Activated T-cell treated with anti-CD3 and anti-CD28 coated beads, Interleukin-2, amount 50 U/mL, for 48 hours (primary cell): ENCODE results near the gene ZC3H8.
"Not testable (repeated sequence)": the region's sequence is repeated elsewhere in the genome, so short reads cannot be mapped to it uniquely, and the experiment has no call there.

Experiments
- DNase-seq, 2 experiments: peaks; one replicate each; pipeline ENCODE4 v3.0.0-alpha.2; 2020

Gene ZC3H8

DNA sequence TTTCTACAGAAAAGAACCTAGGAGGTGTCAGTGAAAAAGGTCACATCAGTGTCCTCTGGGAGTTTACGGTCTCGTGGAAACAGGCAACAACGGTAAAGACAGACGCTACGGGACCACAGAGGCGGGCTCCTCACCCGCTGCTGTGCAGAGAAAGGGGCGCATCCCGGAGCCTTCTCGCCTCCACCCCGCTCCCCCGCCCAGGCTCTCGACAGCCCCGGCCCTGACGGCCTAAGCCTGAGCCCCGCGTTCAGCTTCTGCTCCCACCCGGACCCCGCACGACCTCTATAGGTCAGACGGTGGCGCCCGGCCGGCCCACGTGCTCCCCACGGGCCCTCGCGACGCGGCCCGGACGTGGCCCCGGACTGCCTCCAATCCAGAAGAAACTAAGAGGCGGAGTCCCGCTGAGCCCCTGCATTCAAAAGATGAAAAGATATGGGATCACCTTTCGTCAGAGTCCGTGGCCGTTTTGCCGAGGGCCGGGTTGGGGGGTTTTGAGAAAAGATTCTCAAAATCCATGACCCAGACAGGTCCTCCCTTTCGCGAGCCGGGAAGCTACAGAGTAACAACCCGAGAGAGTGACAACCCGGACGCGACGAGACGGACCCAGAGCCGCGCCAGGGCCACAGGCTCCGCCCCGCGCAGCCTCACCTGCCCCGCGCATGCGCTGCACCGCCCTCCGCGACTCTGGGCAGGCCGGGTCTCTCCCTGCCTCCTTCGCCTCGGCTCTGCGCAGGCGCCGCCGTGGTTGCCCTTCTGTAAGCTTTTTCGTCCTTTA, at the start of gene ZC3H8:
Gene ZC3H8, minus strand, starts transcription at position 577 of the 775 bp plus-strand sequence. Its CDS starts 61 bp downstream, at position 516.
- peak; percentile 97 to 98 for DNase-seq

DNA sequence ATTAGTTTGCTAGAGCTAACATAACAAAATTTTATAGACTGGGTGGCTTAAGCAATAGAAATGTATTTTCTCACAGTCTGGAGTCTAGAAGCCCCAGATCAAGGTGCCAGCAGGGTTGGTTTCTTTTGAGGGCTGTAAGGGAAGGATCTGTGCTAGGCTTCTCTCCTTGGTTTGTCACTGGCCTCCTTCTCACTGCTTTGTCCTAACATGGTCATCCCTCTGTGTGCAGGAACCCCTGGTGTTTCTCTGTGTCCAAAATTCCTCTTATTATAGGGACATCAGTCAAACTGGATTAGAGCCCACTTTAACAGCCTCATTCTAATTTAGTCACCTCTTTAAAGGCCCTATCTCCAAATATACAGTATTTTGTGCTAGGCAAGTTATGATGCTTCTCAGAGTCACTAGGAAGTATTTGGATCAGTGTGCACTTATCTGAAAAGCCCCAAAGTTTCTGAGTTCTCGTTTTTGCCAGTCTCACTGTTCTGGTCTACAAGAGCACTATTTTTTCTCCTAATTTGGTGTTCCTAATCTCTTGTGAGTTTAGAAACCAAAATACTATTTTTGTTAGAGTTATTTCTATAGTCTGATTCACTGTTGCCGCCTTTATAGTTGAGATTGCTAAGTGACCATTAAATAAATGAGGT, 49.6 kb upstream of the ZC3H8 start:
- no peak for DNase-seq

DNA sequence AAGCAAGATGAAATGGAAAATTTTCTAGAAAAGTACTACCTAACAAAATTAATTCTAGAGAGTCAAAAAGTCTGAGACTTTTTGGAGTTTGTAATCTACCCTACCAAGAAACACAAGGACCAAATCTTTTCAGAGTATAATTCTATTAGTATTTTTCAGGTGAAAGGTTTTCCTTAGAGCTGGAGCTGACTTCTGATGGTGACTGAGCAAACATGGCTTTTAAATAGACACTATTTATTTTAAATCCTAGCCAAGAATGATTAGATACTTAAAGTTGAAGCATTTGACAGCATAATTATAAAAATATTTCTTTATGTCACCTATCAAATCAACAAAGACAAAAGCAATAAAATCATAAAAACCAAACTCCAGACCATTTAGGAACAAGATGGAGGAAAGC, 47.1 kb upstream of the ZC3H8 start:
- no peak for DNase-seq

DNA sequence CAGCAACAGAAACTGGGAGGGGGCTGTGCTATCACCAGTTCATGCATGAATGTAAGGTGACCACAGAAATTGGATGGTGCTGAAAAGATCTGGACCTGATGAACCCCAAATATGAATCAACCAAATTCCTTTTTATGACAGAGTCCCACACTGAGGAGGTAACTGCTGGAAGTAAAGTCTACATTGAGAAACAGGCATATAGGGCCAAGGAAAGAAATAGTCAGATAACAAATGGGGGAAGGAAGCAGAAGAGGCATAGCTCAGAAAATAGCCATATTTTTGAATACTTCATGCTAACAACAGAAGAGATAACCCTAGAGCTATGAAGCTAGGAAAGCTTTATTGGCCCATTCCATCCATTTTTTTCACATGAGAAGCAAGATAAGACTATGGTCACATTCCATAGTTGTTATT, 46.3 kb upstream of the ZC3H8 start:
- DNase-seq, result no peak

DNA sequence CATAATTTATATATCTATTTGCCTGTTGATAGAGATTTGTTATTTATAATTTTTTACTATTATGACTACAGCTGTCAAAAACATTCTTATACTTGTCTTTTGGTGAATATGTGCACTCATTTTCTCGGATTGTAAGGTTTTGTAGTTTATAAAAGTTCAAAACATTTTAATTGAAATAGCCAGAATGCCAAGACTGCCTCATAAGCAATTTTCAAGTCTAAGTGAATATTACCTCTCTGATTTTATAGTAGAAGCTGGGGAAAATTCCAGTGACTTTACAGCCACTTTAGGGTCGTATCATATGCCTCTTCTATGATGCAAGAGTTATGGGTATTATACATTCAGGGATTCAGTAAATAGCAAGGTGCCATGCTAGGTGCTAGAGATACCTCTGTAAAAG, 41.6 kb upstream of the ZC3H8 start:
- no peak for DNase-seq

DNA sequence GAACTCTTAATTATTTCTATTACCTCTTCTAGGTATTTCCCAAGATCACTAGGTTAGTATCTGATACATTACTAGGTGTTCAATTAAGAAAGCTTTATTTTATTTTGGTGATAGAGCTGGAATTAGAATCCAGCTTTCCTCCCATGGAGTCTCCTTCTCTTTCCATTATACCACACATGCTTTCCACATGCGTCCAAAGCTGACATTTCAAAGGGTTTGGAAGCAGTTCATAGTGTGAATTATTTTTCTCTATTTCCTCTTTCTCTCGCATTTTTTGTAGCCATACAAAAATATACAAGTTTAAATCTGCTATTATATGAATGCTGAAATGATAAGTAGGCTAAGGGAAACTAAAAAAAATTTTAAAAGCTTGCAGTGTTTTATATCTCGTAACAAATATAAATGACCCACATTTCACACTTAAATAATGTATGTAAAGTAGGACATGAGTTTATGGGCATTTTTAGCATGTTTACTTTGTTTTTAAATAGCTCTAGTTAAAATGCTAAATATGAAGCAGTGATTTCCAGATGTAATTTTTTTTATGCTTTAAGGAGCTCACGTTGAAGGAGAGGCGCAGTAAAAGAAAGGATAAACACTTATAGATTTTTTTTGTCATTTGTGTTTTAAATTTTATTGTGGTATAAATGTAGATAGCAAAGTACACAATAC, 40.7 kb upstream of the ZC3H8 start:
- no peak for DNase-seq

DNA sequence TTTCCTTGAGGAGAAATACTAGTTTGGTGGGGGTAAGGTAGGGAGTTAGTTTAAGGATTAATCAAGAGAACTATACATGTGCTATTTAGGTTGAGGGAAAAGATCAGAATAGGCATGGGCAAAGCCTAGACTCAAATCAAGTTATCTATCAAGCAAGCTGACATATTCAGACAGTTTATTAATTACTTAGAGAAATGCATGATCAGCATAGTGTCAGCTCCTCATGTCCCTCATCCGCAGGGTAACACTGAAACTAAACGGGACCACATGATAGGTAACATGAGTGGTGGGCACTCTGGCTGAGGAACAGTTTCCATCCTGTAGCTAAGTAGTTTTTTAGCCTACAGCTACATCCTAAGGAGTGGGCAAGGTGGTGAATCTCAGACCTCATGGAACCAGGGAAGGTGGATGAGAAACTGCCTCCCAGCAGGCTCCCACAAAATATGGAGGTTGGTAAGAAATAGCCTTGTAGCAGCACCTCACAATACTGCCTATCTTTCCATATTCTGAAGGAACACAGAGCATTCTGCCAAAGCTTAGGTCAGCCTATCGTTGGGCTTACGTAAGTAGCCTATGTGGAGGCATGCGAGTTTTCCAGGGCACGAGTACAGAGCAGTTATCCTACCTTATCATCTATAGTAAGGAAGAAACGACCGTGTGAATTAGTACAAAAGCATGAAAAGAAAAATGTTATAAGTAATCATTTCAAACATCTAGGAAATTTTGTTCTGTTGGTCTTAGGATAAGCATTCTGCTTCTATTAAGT, 39.0 kb upstream of the ZC3H8 start:
- DNase-seq, result no peak

DNA sequence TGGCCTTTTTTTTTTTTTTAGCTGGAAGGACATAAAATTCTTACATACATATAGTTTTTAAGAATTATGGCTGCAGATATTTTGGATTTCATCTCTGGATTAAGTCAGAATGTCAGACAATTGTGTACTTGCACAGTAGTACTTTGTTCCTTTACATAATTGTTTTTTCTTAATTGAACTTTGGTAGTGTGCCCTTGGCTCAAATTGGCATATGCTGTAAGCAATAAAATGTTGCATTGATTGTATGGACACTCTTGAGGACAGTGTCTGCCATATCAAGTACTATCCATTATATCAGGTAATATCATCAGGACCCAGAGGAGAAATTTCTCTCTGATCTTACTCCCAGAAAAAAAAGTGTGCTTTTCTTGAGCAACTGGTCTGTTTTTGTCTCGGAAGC, 35.8 kb upstream of the ZC3H8 start:
- no peak for DNase-seq

DNA sequence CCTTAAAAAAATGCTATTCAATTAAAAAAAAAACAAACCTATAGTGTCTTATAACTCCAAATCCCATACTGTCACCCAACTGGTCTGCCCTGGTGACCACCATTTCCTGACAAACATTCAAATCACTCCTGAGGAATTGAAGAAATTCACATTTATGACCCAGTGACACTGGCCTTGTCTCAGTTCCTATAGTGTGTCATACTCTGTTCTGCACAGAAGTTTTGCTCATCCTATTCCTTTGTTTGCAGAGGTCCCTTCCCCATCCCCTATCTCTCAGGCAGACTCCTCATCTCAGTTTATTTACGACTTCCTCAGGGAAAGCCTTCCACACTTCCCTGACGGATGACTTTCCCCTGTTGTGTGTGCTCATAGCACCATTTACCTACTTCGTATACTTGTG, 35.2 kb upstream of the ZC3H8 start:
- no peak for DNase-seq

DNA sequence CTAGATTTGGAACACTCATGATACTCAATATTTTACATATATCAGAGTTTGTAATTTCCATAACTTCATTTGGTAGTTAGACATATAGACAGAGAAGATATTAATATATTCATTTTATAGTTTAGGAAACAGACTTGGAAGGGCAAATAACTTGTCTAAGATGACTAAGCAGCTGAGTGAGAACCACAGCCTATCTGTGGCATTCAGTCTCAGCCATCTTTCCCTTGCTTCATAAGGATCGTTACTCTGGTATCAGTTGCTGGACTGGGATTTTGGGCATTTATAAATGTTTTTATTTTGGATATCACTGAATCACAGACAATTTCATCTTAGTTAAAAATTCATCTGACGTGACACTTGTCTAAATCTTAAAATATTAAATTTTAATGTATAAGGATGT, 28.7 kb upstream of the ZC3H8 start:
- DNase-seq, result not testable (repeated sequence)

DNA sequence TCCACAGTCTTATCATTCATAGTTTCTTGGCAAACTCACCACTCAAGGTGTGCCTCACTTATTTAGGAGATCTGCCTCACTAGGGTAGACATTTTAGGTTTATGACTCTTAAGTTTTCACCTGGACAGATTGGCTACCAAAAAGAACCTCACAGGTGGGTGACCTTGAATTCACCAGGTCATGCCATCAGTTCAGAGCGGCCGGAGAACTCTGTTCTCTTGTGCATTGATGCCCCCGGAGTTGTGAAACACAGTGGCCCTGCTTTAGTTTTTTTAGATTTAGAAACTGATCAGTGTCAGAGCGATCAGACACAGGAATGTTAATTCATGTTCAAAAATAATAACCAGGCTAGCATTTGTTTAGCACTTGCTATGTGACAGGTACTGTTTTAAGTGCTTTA, 27.2 kb upstream of the ZC3H8 start:
- DNase-seq, result not testable (repeated sequence)

DNA sequence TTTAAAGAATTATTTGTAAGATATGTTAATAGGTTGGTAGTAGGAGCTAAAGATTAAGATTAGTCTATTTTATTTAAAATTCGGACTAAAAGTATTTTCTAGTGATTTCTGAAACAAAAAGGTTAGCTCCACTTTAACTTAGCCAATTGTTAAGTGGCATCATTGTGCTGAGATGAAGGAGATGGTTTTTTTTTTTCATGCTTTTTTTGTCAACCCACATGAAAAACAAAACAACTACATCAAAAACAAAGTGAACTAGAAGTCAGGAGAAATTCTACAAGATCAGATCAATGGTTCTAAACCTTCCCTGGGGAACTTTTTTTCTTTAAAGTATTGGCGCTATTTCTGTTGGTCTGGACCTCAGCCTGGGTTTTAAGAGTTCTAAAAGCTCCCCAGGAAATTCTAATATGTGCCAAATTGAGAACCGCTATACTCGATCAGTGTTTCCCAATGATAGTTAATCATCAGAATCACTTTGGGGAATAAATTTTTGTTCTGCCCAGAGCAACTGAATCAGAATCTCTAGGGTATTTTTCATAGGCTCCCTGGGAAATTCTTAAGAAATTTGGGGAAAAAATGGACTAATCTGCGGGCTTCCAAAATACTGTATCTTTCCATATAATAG, 22.9 kb upstream of the ZC3H8 start:
- DNase-seq, result no peak

DNA sequence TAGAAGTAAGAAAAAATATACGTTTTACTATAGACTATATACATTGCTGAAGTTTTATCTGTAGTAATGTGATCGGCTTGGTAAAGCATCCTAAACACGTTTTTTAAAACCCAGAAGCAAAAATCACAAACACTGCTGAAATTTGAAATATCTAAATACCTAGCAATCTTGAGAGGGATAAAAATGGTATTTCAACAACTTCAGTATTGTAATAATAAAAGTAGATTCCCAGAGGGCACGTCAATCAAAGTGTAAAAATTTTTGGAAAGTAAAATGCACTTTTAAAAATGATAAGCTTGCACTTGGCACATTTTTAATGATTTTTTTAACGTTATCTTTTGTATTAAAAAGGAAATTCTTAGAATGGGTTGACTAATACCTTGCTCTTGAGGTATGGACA, 22.1 kb upstream of the ZC3H8 start:
- DNase-seq, result no peak

DNA sequence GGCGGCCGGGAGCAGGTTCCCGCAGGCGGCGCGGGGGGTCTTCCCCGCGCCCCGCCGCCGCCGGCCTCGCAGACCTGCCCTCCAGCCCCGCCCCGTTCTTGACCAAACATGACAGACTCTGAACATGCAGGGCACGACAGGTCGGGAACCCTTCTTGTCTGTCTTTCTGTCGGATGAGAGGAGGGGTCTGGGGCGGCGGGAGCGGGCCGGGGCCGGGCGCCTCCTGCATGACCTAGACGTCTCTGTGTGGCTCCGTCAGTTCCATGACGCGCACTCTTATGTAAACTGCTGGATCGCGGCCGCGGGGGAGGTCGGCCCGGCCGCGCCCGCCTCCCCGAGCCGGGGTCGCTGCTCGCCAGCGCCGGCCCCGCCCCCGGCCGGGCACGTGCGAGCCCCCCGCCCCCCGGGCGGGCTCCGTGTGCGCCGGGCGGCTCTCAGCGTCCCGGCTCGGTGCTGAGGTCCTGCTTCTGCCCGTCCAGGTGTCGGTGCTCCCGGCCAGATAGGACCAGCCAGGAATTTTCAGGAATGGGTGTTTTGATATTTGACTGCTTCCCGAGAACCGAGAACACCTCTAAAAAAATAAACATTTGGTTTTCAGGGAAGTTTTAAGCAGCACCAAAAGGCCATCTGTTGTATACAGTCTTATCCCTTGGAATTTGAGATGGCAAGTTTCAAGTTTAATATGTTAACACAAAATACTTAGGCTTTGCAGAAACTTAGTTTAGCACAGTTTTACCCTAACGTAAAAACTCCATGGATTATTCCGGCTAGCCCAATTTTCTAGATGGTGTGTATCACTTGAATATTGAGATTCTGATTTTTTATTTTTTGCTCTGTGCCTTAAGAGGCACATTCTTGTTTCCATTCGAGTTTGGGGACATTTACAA, 21.3 kb upstream of the ZC3H8 start:
- DNase-seq, result peak; percentile 85 to 87

DNA sequence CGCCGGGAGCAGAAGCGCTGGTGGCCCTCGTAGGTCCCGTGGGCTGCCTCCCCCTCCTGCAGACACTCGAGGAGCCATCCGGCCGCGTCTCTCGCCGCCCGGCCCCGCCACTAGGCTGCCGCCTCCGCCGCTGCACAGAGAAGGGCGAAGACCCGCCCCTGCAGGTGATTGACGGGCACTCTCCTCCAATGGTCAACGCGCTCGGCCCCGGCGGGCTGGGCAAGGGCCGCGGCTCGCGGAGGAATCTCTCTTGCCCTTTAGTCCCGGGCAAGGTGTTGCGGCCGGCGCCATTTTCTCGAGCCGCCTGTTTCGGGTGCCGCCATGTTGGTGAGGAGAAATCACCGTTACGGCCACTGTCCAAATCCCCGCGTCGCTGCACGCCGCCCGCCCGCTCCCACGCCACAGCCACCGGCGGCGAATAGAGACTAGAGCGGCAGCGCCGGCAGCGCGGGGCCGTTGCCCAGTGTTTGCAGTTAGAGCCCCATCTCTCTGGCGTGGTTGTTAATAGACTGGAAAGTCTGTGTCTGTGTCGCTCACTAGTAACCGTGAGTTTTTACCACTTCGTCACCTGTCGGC, 20.6 kb upstream of the ZC3H8 start, which contains the start of gene ZC3H6:
Gene ZC3H6, plus strand, starts transcription at position 287 of the 576 bp plus-strand sequence. CDS start 398 bp downstream, outside the sequence.
- DNase-seq, result peak; percentile 100

DNA sequence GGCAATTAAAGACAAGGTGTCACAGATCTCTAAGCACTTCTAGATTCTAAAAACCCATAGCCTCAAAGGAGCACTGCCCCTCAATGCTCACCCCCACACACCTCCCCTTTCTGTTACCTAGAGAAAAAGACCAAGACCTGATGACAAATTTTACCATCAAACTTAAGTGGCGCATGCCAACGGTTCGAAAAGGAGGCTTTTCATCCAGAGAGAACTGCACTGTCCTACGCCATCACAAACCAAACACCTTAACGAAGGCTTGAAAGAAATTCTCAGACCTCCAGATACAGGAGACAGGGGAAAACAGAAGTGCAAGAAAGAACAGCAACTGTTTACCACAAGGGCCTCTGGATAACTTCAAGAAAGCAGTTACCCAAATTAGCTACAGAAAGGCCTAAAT, 18.5 kb upstream of the ZC3H8 start:
- DNase-seq, result no peak

DNA sequence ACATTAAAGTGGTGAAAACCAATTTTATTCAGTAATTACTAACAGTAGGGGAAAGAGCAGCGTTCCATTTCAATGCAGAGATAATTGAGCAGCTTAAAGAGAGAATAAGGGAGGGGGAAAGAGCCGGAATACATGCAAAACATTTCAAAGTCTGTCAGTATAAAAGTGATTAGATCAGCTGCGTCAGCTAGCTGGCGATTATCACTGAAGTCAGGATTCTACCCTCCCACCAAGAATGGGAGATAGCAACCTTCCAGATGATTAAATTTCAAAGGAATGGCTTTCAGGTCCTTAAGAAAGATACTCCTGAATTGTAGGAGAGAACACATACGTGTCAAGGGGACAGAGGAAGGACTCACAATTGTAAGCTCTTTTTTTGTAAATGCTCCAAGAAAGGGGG, 17.8 kb upstream of the ZC3H8 start:
- DNase-seq, result no peak

DNA sequence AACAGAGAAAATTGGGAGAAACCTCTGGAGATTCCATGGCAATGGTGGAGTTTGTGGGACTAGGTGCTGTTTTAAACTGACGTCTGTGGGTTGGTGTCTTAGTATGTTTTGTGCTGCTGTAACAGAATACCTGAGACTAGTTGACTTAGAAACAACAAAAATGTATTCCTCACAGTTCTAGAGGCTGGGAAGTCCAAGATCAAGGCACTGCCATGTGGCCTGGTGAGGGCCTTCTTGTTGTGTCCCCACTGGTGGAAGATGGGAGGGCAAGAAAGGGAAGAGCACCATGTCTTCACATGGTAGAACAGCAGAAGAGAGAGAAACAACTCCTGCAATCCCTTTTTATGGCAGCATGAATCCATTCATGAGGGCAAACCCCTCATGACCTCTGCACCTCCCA, 13.7 kb upstream of the ZC3H8 start:
- no peak for DNase-seq

DNA sequence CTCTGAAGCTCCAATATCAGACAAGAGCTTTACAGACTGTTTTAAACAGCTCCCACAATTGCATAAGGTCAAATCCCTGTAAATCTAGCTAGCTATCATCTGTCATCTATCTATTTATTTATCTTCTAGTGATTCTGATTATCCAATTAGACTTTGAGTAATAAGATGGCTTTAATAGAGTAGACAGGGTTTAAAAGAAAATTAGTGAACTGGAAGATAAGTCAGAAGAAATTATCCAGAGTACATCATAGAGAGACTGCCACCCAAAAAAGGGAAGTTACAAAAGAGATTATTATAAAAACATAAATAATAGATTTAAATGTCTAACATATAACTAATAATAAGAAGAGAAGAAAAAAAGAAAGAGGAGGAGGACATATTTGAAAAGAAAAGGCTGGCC, 8.0 kb upstream of the ZC3H8 start:
- no peak for DNase-seq

DNA sequence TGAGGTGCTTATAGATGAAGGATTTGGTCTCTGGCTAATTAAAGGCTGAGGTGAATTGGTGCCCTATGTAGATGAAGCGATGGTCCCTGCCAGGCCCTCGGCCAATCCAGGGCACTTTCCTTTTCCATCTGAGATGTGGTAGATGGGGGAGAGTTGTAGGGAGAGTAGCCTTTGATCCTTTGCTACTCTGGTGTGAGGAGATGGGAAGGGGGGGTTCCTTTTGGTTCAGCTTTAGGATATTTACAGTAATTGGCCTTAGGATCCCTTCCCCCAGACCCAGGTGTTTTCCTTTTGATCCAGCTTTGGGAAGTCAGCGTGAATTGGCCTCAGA, 5.4 kb upstream of the ZC3H8 start:
- DNase-seq, result no peak
